ENCODE results near the gene SNX24.

SNX24 gene

DNA sequence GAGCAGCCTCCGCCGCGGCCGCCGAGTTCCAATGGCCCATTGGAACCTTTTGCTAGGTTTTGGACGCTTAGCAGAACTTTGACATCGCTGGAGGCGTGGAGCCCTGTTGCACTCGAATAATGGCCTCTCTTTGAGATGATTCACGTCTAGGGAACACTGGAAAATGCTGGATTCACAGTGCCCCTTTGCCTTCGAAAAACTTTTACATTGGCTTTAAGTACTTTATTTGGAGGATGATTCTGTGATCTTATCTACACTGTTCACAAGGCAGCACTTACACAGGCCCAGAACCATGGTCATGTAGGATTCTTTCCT lies 191.6 kb downstream of the SNX24 start:
- Histone ChIP-seq H3K4me3 (peak overlapping the region; percentile 74), H3K36me3 (replicated peaks) (no peaks in the 10 kb centered on the region), H3K4me1 (peaks cover 3% of the 10 kb centered on the region; the same call in 1 of the 2 replicates), H3K9me3 (no peaks in the 10 kb centered on the region), H3K27me3 (ENCODE audit: low read depth) (no peaks in the 10 kb centered on the region)
- in situ Hi-C loops (cut with MboI; ENCODE audit: low sequenced_read_pairs) = no loop called here
- peak in 1 of 2 experiments; percentile 7 for DNase-seq (ENCODE audit: low spot score in 2 of 2)

DNA sequence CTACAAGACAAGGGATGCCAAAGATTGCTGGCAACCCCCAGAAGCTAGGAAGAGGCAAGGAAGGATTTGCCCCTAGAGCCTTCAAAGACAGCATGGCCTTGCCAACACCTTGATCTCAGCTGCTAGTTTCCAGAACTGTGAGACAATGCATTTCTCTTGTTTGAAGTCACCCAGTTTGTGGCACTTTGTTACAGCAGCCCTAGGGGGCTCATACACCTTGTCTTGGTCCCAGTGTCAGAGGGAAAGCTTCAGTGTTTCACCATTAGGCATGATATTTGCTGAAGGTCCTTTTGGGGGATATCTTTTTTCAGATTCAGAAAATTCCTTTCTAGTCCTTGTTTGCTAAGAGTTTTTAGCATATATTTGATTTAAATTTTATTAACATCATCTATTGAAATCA lies 194.3 kb downstream of the SNX24 start:
- Histone ChIP-seq H3K36me3 (replicated peaks) (no peaks in the 10 kb centered on the region), H3K4me1 (peaks cover 6% of the 10 kb centered on the region; the same call in 1 of the 2 replicates), H3K27me3 (ENCODE audit: low read depth) (no peaks in the 10 kb centered on the region), H3K4me3 (no peak overlapping the region), H3K9me3 (no peaks in the 10 kb centered on the region)
- in situ Hi-C loops (cut with MboI; ENCODE audit: low sequenced_read_pairs) = no loop called here
- DNase-seq (ENCODE audit: low spot score in 2 of 2) = no peak

- Histone ChIP-seq H3K4me3 (no peak overlapping the region), H3K9me3 (no peaks in the 10 kb centered on the region), H3K4me1 (0 out of 2 replicates have a peak, but pooled peaks cover 4% of the 10 kb centered on the region), H3K36me3 (replicated peaks) (no peaks in the 10 kb centered on the region), H3K27me3 (ENCODE audit: low read depth) (no peaks in the 10 kb centered on the region)
- in situ Hi-C loops (cut with MboI; ENCODE audit: low sequenced_read_pairs) = no loop called here
- DNase-seq (ENCODE audit: low spot score in 2 of 2) = no peak
Observed at GRCh38 chr5:123044926-123045617, 199.7 kb downstream of the SNX24 start.

DNA sequence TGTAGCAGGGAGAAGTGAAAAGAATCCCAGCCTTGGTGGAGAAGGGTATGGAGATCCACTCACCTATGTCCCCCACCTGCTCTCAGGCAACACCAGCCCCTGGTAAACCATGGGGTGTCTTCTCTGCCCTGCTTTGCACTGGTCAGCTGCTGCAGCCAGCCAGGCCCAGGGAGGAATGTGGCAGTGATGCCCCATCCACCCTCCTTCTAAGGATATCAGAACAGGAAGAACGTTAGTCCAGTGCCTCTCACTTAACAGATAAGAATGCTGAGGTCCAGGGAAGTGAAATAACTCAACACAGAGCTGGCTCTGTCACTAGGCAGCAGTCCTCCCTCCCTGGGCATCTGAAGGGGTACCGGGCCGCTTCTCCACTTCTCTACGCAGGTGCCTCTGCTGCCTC lies 200.8 kb downstream of the SNX24 start:
- in situ Hi-C loops (cut with MboI; ENCODE audit: low sequenced_read_pairs) = no loop called here
- Histone ChIP-seq H3K4me3 (no peak overlapping the region), H3K36me3 (replicated peaks) (no peaks in the 10 kb centered on the region), H3K4me1 (0 out of 2 replicates have a peak, but pooled peaks cover 4% of the 10 kb centered on the region), H3K27me3 (ENCODE audit: low read depth) (no peaks in the 10 kb centered on the region), H3K9me3 (no peaks in the 10 kb centered on the region)
- DNase-seq (ENCODE audit: low spot score in 2 of 2) = no peak

DNA sequence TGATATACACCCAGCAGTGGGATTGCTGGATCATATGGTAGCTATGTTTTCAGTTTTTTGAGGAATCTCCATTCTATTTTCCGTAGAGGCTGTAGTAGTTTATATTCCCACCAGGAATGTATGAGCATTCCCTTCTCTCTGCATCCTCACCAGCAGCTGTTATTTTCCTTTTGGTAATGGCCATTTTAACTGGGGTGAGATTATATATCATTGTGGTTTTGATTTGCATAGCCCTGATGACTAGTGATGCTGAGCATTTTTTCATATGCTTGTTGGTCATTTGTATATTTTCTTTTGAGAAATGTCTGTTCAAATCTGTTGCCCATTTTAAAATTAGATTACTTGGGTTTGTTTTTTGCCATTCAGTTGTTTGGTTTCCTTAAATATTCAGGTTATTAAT lies 202.3 kb downstream of the SNX24 start:
- 0 out of 2 replicates have a peak, but pooled peaks cover 4% of the 10 kb centered on the region for H3K4me1 ChIP-seq
- H3K9me3 ChIP-seq = no peaks in the 10 kb centered on the region
- H3K36me3 ChIP-seq (replicated peaks) = no peaks in the 10 kb centered on the region
- no peak overlapping the region for H3K4me3 ChIP-seq
- in situ Hi-C loops (cut with MboI; ENCODE audit: low sequenced_read_pairs) = no loop called here
- no peak for DNase-seq (ENCODE audit: low spot score in 2 of 2)
- no peaks in the 10 kb centered on the region for H3K27me3 ChIP-seq (ENCODE audit: low read depth)

GRCh38 chr5:123051206-123051605 lies 205.8 kb downstream of the SNX24 start:
- no peaks in the 10 kb centered on the region for H3K9me3 ChIP-seq
- no peaks in the 10 kb centered on the region for H3K27me3 ChIP-seq (ENCODE audit: low read depth)
- no peaks in the 10 kb centered on the region for H3K36me3 ChIP-seq (replicated peaks)
- no peak overlapping the region for H3K4me3 ChIP-seq
- no peak for DNase-seq (ENCODE audit: low spot score in 2 of 2)
- in situ Hi-C loops (cut with MboI; ENCODE audit: low sequenced_read_pairs) = no loop called here
- H3K4me1 ChIP-seq = no peaks in the 10 kb centered on the region

Measured in HAP-1 (cell line).